ENCODE measurements around the gene FAM110D. TPM values are rescaled to one million over a fixed set of nuclear protein-coding genes. Genes with fewer than 3 reads are reported as not detected.
A peak's percentile ranks its signal among the peaks of the same experiment; 100 is the strongest.

Gene FAM110D
- total RNA-seq, 1 experiment from 2014 or later, result 0.55 TPM

- TF ChIP-seq ATF3 (CRISPR knock-in tag; conservative IDR thresholded peaks at IDR 0.05), result no peak
Measured at GRCh38 chr1:26158271-26158907, 490 bp upstream of the FAM110D start (continued).

- DNase-seq (ENCODE audit: low spot score), result no peak
- no peak for ATAC-seq
- ChIA-PET CTCF (interaction anchor here (1.2 kb wide), 1 partner anchor 10 kb away, joined by 5 read pairs; the partner anchor contains the start of gene ZNF593), POLR2A (no interaction called here)
- Mint-ChIP-seq H3K27me3 (ENCODE audit: low read depth) (peaks cover 96% of the 10 kb centered on the region), H3K4me1 (peaks cover 61% of the 10 kb centered on the region), H3K27ac (no peak overlapping the region), H3K9me3 (no peaks in the 10 kb centered on the region), H3K4me3 (no peak overlapping the region), H3K36me3 (no peaks in the 10 kb centered on the region)
- TF ChIP-seq HMGA2 (CRISPR knock-in tag; IDR thresholded peaks at IDR 0.05), result no peak
Measured at GRCh38 chr1:26159743-26160039, 812 bp downstream of the FAM110D start.

- peak overlapping the region; percentile 61 for H3K4me3 Mint-ChIP-seq
- DNase-seq (ENCODE audit: low spot score) (no peak), ATAC-seq (peak; percentile 3; the same call in 1 of the 2 replicates)
- H3K9me3 Mint-ChIP-seq, result no peaks in the 10 kb centered on the region
- no peak overlapping the region for H3K27ac Mint-ChIP-seq
- H3K27me3 Mint-ChIP-seq (ENCODE audit: low read depth), result peaks cover 94% of the 10 kb centered on the region
- H3K4me1 Mint-ChIP-seq, result peaks cover 61% of the 10 kb centered on the region
- CTCF ChIA-PET, result interaction anchor here (0.6 to 2.0 kb wide), 8 partner anchors 9 to 235 kb away, joined by 3 to 11 read pairs (median 4); partner anchors contain the start of genes CEP85 and ZNF593
- H3K36me3 Mint-ChIP-seq, result no peaks in the 10 kb centered on the region
- POLR2A ChIA-PET, result no interaction called here
- TF ChIP-seq SMAD4 (CRISPR knock-in tag; IDR thresholded peaks at IDR 0.05), result no peak
- no peak for TF ChIP-seq HMGA2 (CRISPR knock-in tag; IDR thresholded peaks at IDR 0.05)
- TF ChIP-seq NR3C1 (CRISPR knock-in tag; conservative IDR thresholded peaks at IDR 0.05; ENCODE audit: low read depth), result no peak
- no peak for TF ChIP-seq PRRX2 (CRISPR knock-in tag; IDR thresholded peaks at IDR 0.05)
- TF ChIP-seq ATF6 (CRISPR knock-in tag; IDR thresholded peaks at IDR 0.05), result no peak
- TF ChIP-seq ATF1 (CRISPR knock-in tag; IDR thresholded peaks at IDR 0.05), result no peak
- TF ChIP-seq, protein P1, sequence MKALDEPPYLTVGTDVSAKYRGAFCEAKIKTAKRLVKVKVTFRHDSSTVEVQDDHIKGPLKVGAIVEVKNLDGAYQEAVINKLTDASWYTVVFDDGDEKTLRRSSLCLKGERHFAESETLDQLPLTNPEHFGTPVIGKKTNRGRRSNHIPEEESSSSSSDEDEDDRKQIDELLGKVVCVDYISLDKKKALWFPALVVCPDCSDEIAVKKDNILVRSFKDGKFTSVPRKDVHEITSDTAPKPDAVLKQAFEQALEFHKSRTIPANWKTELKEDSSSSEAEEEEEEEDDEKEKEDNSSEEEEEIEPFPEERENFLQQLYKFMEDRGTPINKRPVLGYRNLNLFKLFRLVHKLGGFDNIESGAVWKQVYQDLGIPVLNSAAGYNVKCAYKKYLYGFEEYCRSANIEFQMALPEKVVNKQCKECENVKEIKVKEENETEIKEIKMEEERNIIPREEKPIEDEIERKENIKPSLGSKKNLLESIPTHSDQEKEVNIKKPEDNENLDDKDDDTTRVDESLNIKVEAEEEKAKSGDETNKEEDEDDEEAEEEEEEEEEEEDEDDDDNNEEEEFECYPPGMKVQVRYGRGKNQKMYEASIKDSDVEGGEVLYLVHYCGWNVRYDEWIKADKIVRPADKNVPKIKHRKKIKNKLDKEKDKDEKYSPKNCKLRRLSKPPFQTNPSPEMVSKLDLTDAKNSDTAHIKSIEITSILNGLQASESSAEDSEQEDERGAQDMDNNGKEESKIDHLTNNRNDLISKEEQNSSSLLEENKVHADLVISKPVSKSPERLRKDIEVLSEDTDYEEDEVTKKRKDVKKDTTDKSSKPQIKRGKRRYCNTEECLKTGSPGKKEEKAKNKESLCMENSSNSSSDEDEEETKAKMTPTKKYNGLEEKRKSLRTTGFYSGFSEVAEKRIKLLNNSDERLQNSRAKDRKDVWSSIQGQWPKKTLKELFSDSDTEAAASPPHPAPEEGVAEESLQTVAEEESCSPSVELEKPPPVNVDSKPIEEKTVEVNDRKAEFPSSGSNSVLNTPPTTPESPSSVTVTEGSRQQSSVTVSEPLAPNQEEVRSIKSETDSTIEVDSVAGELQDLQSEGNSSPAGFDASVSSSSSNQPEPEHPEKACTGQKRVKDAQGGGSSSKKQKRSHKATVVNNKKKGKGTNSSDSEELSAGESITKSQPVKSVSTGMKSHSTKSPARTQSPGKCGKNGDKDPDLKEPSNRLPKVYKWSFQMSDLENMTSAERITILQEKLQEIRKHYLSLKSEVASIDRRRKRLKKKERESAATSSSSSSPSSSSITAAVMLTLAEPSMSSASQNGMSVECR (CRISPR knock-in tag; IDR thresholded peaks at IDR 0.05; ENCODE audit: borderline replicate concordance), result no peak
- TF ChIP-seq, protein P2, sequence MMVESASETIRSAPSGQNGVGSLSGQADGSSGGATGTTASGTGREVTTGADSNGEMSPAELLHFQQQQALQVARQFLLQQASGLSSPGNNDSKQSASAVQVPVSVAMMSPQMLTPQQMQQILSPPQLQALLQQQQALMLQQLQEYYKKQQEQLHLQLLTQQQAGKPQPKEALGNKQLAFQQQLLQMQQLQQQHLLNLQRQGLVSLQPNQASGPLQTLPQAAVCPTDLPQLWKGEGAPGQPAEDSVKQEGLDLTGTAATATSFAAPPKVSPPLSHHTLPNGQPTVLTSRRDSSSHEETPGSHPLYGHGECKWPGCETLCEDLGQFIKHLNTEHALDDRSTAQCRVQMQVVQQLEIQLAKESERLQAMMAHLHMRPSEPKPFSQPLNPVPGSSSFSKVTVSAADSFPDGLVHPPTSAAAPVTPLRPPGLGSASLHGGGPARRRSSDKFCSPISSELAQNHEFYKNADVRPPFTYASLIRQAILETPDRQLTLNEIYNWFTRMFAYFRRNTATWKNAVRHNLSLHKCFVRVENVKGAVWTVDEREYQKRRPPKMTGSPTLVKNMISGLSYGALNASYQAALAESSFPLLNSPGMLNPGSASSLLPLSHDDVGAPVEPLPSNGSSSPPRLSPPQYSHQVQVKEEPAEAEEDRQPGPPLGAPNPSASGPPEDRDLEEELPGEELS (CRISPR knock-in tag; IDR thresholded peaks at IDR 0.05), result no peak
- TF ChIP-seq, protein P3, sequence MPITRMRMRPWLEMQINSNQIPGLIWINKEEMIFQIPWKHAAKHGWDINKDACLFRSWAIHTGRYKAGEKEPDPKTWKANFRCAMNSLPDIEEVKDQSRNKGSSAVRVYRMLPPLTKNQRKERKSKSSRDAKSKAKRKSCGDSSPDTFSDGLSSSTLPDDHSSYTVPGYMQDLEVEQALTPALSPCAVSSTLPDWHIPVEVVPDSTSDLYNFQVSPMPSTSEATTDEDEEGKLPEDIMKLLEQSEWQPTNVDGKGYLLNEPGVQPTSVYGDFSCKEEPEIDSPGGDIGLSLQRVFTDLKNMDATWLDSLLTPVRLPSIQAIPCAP (CRISPR knock-in tag; IDR thresholded peaks at IDR 0.05), result no peak
- no peak for TF ChIP-seq NFYB (CRISPR knock-in tag; conservative IDR thresholded peaks at IDR 0.05; ENCODE audit: low read depth)
- no peak for TF ChIP-seq ZNF281 (CRISPR knock-in tag; IDR thresholded peaks at IDR 0.05)
- TF ChIP-seq CREB1 (CRISPR knock-in tag; IDR thresholded peaks at IDR 0.05), result no peak
- TF ChIP-seq, protein P4, sequence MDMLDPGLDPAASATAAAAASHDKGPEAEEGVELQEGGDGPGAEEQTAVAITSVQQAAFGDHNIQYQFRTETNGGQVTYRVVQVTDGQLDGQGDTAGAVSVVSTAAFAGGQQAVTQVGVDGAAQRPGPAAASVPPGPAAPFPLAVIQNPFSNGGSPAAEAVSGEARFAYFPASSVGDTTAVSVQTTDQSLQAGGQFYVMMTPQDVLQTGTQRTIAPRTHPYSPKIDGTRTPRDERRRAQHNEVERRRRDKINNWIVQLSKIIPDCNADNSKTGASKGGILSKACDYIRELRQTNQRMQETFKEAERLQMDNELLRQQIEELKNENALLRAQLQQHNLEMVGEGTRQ (CRISPR knock-in tag; IDR thresholded peaks at IDR 0.05), result no peak
Measured at GRCh38 chr1:26160527-26161414, 1.9 kb downstream of the FAM110D start.
